Measurements from ENCODE around the gene HRH3. TPM values are rescaled to one million over a fixed set of nuclear protein-coding genes. Genes with fewer than 3 reads are reported as not detected.

The HRH3 gene
- total and polyA plus RNA-seq, 3 experiments from 2014 or later = not detected

DNA sequence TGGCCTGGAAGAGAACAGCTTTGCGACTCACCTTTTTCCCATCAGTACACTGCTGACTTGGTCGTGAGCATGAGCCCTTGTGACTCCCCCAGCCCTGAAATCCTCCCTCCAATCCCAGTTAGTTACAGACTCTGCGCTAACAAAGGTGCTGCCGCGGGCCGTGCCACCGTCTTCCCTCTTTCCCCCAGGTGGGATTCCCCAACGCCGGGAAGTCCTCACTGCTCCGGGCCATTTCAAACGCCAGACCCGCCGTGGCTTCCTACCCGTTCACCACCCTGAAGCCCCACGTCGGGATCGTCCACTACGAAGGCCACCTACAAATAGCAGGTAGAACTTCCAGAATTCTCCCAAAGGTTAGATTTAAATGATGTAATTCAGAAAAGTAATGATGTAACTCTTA is 21.1 kb downstream of the HRH3 start:
- peaks cover 5 to 76% (median 19%) of the 10 kb centered on the region in 3 donors for H3K36me3 Mint-ChIP-seq
- no peak overlapping the region for H3K4me3 Mint-ChIP-seq
- peak overlapping the region in 1 of 8 donors; percentile 60 for H3K27ac Mint-ChIP-seq
- no peaks in the 10 kb centered on the region for H3K4me1 ChIP-seq (ENCODE audit: insufficient read depth, low read length)
- no peaks in the 10 kb centered on the region for H3K9me3 Mint-ChIP-seq
- no peak for DNase-seq
- no peaks in the 10 kb centered on the region for H3K27me3 Mint-ChIP-seq
- ChIA-PET CTCF (no interaction called here), POLR2A (no interaction called here)
- H3K4me3 ChIP-seq (ENCODE audit: low read length) = no peak overlapping the region
- H3K27ac ChIP-seq (ENCODE audit: low read depth, low read length) = no peak overlapping the region
- H3K36me3 ChIP-seq (ENCODE audit: insufficient read depth, low read length) = peaks cover 31% of the 10 kb centered on the region
- H3K9me3 ChIP-seq (ENCODE audit: low read length) = no peaks in the 10 kb centered on the region
- peaks cover 0 to 1% (median 0%) of the 10 kb centered on the region in 3 donors for H3K4me1 Mint-ChIP-seq
- H3K27me3 ChIP-seq (ENCODE audit: insufficient read depth, low read length, poor library complexity, severe bottlenecking) = no peaks in the 10 kb centered on the region

DNA sequence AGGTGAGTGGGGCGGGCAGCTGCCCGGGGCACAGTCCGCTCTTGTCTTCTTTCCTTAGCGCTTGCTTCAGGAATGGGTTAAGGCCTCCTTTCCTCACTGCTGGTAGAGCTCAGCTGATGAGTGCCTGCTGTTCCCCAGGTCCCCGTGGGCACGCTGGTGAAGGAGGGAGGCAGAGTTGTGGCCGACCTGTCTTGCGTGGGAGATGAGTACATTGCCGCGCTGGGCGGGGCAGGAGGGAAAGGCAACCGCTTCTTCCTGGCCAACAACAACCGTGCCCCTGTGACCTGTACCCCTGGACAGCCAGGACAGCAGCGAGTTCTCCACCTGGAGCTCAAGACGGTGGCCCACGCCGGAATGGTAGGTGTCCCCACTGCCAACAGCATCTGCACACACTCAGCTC is 21.6 kb downstream of the HRH3 start:
- H3K9me3 Mint-ChIP-seq = no peaks in the 10 kb centered on the region
- H3K27ac ChIP-seq (ENCODE audit: low read depth, low read length) = no peak overlapping the region
- CTCF ChIA-PET = no interaction called here
- no peaks in the 10 kb centered on the region for H3K27me3 ChIP-seq (ENCODE audit: insufficient read depth, low read length, poor library complexity, severe bottlenecking)
- H3K4me3 ChIP-seq (ENCODE audit: low read length) = no peak overlapping the region
- no peak overlapping the region for H3K4me3 Mint-ChIP-seq
- POLR2A ChIA-PET = no interaction called here
- H3K36me3 ChIP-seq (ENCODE audit: insufficient read depth, low read length) = peaks cover 31% of the 10 kb centered on the region
- no peak overlapping the region for H3K27ac Mint-ChIP-seq
- peaks cover 5 to 78% (median 17%) of the 10 kb centered on the region in 3 donors for H3K36me3 Mint-ChIP-seq
- H3K4me1 Mint-ChIP-seq = peaks cover 0 to 1% (median 0%) of the 10 kb centered on the region in 3 donors
- DNase-seq = no peak
- no peaks in the 10 kb centered on the region for H3K9me3 ChIP-seq (ENCODE audit: low read length)
- no peaks in the 10 kb centered on the region for H3K27me3 Mint-ChIP-seq
- no peaks in the 10 kb centered on the region for H3K4me1 ChIP-seq (ENCODE audit: insufficient read depth, low read length)

- H3K36me3 Mint-ChIP-seq = peaks cover 5 to 78% (median 16%) of the 10 kb centered on the region in 3 donors
- ChIA-PET POLR2A (no interaction called here), CTCF (no interaction called here)
- H3K9me3 ChIP-seq (ENCODE audit: low read length) = no peaks in the 10 kb centered on the region
- peak overlapping the region in 1 of 8 donors; percentile 14 for H3K27ac Mint-ChIP-seq
- H3K27me3 ChIP-seq (ENCODE audit: insufficient read depth, low read length, poor library complexity, severe bottlenecking) = no peaks in the 10 kb centered on the region
- H3K27me3 Mint-ChIP-seq = peaks cover 0 to 2% of the 10 kb centered on the region in 2 donors
- no peaks in the 10 kb centered on the region for H3K9me3 Mint-ChIP-seq
- no peak overlapping the region for H3K4me3 ChIP-seq (ENCODE audit: low read length)
- H3K4me1 Mint-ChIP-seq = peaks cover 0 to 1% (median 0%) of the 10 kb centered on the region in 3 donors
- H3K4me3 Mint-ChIP-seq = no peak overlapping the region
- peaks cover 31% of the 10 kb centered on the region for H3K36me3 ChIP-seq (ENCODE audit: insufficient read depth, low read length)
- DNase-seq = no peak
- H3K27ac ChIP-seq (ENCODE audit: low read depth, low read length) = no peak overlapping the region
- H3K4me1 ChIP-seq (ENCODE audit: insufficient read depth, low read length) = no peaks in the 10 kb centered on the region
Observed at GRCh38 chr20:62197801-62198200, 22.3 kb downstream of the HRH3 start.

DNA sequence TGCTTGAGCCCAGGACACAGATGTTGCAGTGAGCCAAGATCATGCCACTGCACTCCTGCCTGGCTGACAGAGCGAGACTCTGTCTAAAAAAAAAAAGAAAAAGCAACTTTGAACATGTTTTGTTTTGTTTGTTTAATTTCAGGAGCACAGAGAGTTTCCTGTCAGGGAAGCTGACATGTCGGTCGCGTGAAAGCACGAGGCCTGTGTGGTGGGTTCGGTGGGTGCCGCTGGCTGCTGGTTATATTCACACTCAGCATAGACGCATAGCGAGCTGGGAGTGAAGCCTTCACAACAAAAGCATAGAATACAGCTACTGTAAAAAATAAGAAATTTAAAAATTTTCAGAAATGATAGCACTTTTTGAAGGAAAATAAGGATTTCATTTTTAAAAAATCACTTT is 22.8 kb downstream of the HRH3 start:
- no peak for DNase-seq
- Mint-ChIP-seq H3K27ac (no peak overlapping the region), H3K4me1 (peaks cover 0 to 1% (median 0%) of the 10 kb centered on the region in 3 donors), H3K9me3 (no peaks in the 10 kb centered on the region), H3K36me3 (peaks cover 5 to 75% (median 16%) of the 10 kb centered on the region in 3 donors), H3K4me3 (no peak overlapping the region), H3K27me3 (peaks cover 0 to 2% of the 10 kb centered on the region in 2 donors)
- Histone ChIP-seq H3K4me1 (ENCODE audit: insufficient read depth, low read length) (no peaks in the 10 kb centered on the region), H3K27me3 (ENCODE audit: insufficient read depth, low read length, poor library complexity, severe bottlenecking) (no peaks in the 10 kb centered on the region), H3K36me3 (ENCODE audit: insufficient read depth, low read length) (peaks cover 31% of the 10 kb centered on the region), H3K9me3 (ENCODE audit: low read length) (no peaks in the 10 kb centered on the region), H3K27ac (ENCODE audit: low read depth, low read length) (no peak overlapping the region), H3K4me3 (ENCODE audit: low read length) (no peak overlapping the region)
- ChIA-PET CTCF (no interaction called here), POLR2A (no interaction called here)

DNA sequence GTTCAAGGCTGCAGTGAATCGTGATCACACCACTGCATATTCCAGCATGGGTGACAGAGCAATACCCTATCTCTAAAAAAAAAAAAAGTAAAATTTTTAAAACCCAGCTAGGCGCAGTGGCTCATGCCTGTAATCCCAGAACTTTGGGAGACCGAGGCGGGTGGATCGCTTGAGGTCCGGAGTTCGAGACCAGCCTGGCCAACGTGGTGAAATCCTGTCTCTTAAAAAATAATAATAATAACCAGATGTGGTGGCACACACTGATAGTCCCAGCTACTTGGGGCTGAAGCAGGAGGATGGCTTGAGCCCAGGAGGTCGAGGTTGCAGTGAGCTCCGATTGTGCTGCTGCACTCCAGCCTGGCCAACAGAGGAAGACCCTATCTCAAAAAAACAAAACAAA is 23.8 kb downstream of the HRH3 start:
- H3K9me3 Mint-ChIP-seq = no peaks in the 10 kb centered on the region
- peaks cover 0 to 1% (median 0%) of the 10 kb centered on the region in 3 donors for H3K4me1 Mint-ChIP-seq
- CTCF ChIA-PET = no interaction called here
- H3K27ac Mint-ChIP-seq = no peak overlapping the region
- H3K4me3 ChIP-seq (ENCODE audit: low read length) = no peak overlapping the region
- no peaks in the 10 kb centered on the region for H3K4me1 ChIP-seq (ENCODE audit: insufficient read depth, low read length)
- no peaks in the 10 kb centered on the region for H3K9me3 ChIP-seq (ENCODE audit: low read length)
- H3K36me3 Mint-ChIP-seq = peaks cover 5 to 67% (median 15%) of the 10 kb centered on the region in 3 donors
- no peak overlapping the region for H3K4me3 Mint-ChIP-seq
- H3K27me3 ChIP-seq (ENCODE audit: insufficient read depth, low read length, poor library complexity, severe bottlenecking) = no peaks in the 10 kb centered on the region
- peaks cover 24% of the 10 kb centered on the region for H3K36me3 ChIP-seq (ENCODE audit: insufficient read depth, low read length)
- DNase-seq = no peak
- H3K27ac ChIP-seq (ENCODE audit: low read depth, low read length) = no peak overlapping the region
- H3K27me3 Mint-ChIP-seq = peaks cover 0 to 2% of the 10 kb centered on the region in 2 donors
- POLR2A ChIA-PET = interaction anchor here (0.7 kb wide), 1 partner anchor 106 kb away, joined by 3 read pairs; no protein-coding TSS in a partner anchor

DNA sequence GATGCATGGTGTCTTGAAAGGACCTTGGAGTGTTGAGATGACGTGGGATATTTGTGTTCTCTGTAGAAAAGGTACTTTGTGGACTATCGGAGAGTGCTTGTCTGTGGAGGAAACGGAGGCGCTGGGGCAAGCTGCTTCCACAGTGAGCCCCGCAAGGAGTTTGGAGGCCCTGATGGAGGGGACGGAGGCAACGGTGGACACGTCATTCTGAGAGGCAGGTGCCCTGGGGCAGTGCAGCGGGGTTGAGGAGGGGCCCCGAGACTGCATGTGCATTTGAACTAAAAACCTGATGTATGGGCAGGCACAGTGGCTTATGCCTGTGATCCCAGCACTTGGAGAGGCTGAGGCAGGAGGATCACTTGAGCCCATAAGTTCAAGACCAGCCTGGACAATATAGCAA is 24.3 kb downstream of the HRH3 start:
- CTCF ChIA-PET = no interaction called here
- no peak for DNase-seq
- no peaks in the 10 kb centered on the region for H3K4me1 ChIP-seq (ENCODE audit: insufficient read depth, low read length)
- H3K36me3 ChIP-seq (ENCODE audit: insufficient read depth, low read length) = peaks cover 24% of the 10 kb centered on the region
- POLR2A ChIA-PET = no interaction called here
- H3K36me3 Mint-ChIP-seq = peaks cover 5 to 64% (median 15%) of the 10 kb centered on the region in 3 donors
- H3K27ac ChIP-seq (ENCODE audit: low read depth, low read length) = no peak overlapping the region
- no peaks in the 10 kb centered on the region for H3K9me3 ChIP-seq (ENCODE audit: low read length)
- H3K4me3 Mint-ChIP-seq = no peak overlapping the region
- H3K27ac Mint-ChIP-seq = peak overlapping the region in 1 of 8 donors; percentile 25
- no peak overlapping the region for H3K4me3 ChIP-seq (ENCODE audit: low read length)
- no peaks in the 10 kb centered on the region for H3K27me3 ChIP-seq (ENCODE audit: insufficient read depth, low read length, poor library complexity, severe bottlenecking)
- peaks cover 0 to 1% (median 0%) of the 10 kb centered on the region in 3 donors for H3K4me1 Mint-ChIP-seq
- peaks cover 0 to 2% of the 10 kb centered on the region in 2 donors for H3K27me3 Mint-ChIP-seq
- no peaks in the 10 kb centered on the region for H3K9me3 Mint-ChIP-seq

- Mint-ChIP-seq H3K9me3 (no peaks in the 10 kb centered on the region), H3K4me3 (no peak overlapping the region), H3K27me3 (peaks cover 0 to 2% of the 10 kb centered on the region in 2 donors), H3K27ac (peak overlapping the region in 1 of 8 donors; percentile 24), H3K4me1 (peaks cover 0 to 6% (median 3%) of the 10 kb centered on the region in 3 donors), H3K36me3 (peaks cover 3 to 64% (median 14%) of the 10 kb centered on the region in 3 donors)
- Histone ChIP-seq H3K4me3 (ENCODE audit: low read length) (no peak overlapping the region), H3K36me3 (ENCODE audit: insufficient read depth, low read length) (peaks cover 17% of the 10 kb centered on the region), H3K27ac (ENCODE audit: low read depth, low read length) (no peak overlapping the region), H3K27me3 (ENCODE audit: insufficient read depth, low read length, poor library complexity, severe bottlenecking) (no peaks in the 10 kb centered on the region), H3K9me3 (ENCODE audit: low read length) (no peaks in the 10 kb centered on the region), H3K4me1 (ENCODE audit: insufficient read depth, low read length) (no peaks in the 10 kb centered on the region)
- POLR2A ChIA-PET = no interaction called here
- CTCF ChIA-PET = no interaction called here
- DNase-seq = no peak
Observed at GRCh38 chr20:62195075-62195405, 25.0 kb downstream of the HRH3 start.

DNA sequence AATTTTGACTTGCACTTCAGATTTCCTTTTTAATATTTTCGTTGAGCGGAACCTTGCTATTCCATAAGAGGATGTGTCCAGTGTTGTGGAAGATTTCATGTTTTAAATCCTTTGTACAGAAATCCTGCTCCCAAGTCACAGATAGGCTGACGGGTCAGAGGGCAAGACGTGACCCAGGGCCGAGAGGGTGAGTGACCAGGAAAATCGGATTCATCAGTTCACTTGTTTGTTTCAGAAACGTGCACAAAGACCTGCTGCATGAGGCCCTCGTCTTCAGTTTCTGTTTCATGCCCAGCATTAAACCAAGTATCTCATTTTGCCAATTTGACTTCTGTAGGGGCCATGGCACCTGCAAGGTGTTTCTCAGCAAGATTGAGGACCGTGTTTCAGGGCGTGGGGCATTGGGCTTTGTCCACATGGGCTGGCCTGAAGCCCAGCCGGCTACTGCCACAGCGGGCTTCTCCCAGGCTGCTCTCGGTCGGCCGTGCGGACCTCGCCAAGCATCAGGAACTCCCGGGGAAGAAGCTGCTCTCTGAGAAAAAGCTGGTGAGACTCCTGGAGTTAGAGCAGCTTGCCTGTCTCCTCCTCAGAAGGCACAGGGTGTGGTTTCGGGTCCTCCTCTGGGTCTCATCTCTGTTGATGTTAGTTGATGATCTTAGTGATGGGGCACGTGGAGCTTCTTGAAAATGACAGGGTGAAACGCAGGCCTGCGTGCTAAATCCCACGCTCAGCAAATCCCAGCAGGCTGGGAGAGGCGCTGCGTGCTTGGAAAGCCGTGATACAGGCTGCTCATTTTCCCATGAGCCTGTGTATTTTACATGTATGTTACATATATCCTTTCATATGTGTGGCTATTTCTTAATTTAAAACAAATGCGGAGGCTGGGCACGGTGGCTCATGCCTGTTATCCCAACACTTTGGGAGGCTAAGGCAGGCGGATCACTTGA is 26.7 kb downstream of the HRH3 start:
- no peaks in the 10 kb centered on the region for H3K9me3 Mint-ChIP-seq

More for the DNA sequence above, 26.7 kb downstream of the HRH3 start:
- H3K4me1 ChIP-seq (ENCODE audit: insufficient read depth, low read length) = no peaks in the 10 kb centered on the region
- Mint-ChIP-seq H3K27ac (peak overlapping the region in 1 of 8 donors; percentile 32), H3K4me3 (no peak overlapping the region), H3K4me1 (peaks cover 0 to 9% (median 5%) of the 10 kb centered on the region in 3 donors), H3K27me3 (peaks cover 0 to 2% of the 10 kb centered on the region in 2 donors), H3K36me3 (peaks cover 0 to 59% (median 8%) of the 10 kb centered on the region in 3 donors)
- H3K36me3 ChIP-seq (ENCODE audit: insufficient read depth, low read length) = peaks cover 7% of the 10 kb centered on the region
- DNase-seq = no peak
- CTCF ChIA-PET = no interaction called here
- no peak overlapping the region for H3K4me3 ChIP-seq (ENCODE audit: low read length)
- H3K27ac ChIP-seq (ENCODE audit: low read depth, low read length) = no peak overlapping the region
- no peaks in the 10 kb centered on the region for H3K9me3 ChIP-seq (ENCODE audit: low read length)
- H3K27me3 ChIP-seq (ENCODE audit: insufficient read depth, low read length, poor library complexity, severe bottlenecking) = no peaks in the 10 kb centered on the region
- POLR2A ChIA-PET = no interaction called here
